Gastrocnemius medialis (tissue), 4 donors: ENCODE measurements around the gene ZNF784.
"Not testable (repeated sequence)": the region's sequence is repeated elsewhere in the genome, so short reads cannot be mapped to it uniquely, and the experiment has no call there.

Source experiments
- POLR2A ChIP-seq, 2 donors: fragments of 450-650 bp; IDR thresholded peaks; one replicate each; pipeline ENCODE4 v1.6.1; 2017; ENCODE audit warnings: antibody characterized with exemption in 2 of 2, mild to moderate bottlenecking in 2 of 2, moderate library complexity in 2 of 2
- TF ChIP-seq, protein P1 (sequence below), 5 experiments: fragments of 450-650 bp in 3 of 5; fragments of 200-600 bp in 2 of 5; sonication (generic) in 2 of 5; IDR thresholded peaks in 4 of 5; conservative IDR thresholded peaks in 1 of 5; 1 replicate in 4 of 5; 2 replicates in 1 of 5; pipeline ENCODE4 v1.5.1; 2016 to 2019; ENCODE audit warnings: antibody characterized with exemption in 5 of 5, mild to moderate bottlenecking in 3 of 5, moderate library complexity in 3 of 5

DNA sequence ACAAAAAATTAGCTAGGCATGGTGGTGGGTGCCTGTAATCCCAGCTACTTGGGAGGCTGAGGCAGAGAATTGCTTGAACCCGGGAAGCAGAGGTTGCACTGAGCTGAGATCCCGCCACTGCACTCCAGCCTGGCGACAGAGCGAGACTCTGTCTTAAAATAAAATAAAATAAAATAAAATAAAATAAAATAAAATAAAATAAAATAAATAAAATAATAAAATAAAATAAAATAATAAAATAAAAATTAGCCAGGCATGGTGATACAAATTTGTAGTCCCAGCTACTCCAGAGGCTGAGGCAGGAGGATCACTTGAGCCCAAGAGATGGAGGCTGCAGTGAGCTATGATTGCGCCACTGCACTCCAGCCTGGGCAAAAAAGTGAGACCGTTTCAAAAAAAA lies 50.4 kb downstream of the ZNF784 start:
- TF ChIP-seq, protein P1, sequence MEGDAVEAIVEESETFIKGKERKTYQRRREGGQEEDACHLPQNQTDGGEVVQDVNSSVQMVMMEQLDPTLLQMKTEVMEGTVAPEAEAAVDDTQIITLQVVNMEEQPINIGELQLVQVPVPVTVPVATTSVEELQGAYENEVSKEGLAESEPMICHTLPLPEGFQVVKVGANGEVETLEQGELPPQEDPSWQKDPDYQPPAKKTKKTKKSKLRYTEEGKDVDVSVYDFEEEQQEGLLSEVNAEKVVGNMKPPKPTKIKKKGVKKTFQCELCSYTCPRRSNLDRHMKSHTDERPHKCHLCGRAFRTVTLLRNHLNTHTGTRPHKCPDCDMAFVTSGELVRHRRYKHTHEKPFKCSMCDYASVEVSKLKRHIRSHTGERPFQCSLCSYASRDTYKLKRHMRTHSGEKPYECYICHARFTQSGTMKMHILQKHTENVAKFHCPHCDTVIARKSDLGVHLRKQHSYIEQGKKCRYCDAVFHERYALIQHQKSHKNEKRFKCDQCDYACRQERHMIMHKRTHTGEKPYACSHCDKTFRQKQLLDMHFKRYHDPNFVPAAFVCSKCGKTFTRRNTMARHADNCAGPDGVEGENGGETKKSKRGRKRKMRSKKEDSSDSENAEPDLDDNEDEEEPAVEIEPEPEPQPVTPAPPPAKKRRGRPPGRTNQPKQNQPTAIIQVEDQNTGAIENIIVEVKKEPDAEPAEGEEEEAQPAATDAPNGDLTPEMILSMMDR (IDR thresholded peaks at IDR 0.05 in 4 of 5, conservative IDR thresholded peaks at IDR 0.05 in 1 of 5) = not testable (repeated sequence)
- TF ChIP-seq POLR2A (IDR thresholded peaks at IDR 0.05) = not testable (repeated sequence)
